HG03442 (cell line): ENCODE measurements around the gene PAF1.

Experiments used
- ATAC-seq: cut with Tn5 transposase; IDR thresholded peaks from one replicate; pipeline ENCODE4 v1.9.1; 2021; ENCODE audit warnings: mild to moderate bottlenecking, moderate library complexity; ENCODE audit not compliant: unreplicated experiment

PAF1 gene

DNA sequence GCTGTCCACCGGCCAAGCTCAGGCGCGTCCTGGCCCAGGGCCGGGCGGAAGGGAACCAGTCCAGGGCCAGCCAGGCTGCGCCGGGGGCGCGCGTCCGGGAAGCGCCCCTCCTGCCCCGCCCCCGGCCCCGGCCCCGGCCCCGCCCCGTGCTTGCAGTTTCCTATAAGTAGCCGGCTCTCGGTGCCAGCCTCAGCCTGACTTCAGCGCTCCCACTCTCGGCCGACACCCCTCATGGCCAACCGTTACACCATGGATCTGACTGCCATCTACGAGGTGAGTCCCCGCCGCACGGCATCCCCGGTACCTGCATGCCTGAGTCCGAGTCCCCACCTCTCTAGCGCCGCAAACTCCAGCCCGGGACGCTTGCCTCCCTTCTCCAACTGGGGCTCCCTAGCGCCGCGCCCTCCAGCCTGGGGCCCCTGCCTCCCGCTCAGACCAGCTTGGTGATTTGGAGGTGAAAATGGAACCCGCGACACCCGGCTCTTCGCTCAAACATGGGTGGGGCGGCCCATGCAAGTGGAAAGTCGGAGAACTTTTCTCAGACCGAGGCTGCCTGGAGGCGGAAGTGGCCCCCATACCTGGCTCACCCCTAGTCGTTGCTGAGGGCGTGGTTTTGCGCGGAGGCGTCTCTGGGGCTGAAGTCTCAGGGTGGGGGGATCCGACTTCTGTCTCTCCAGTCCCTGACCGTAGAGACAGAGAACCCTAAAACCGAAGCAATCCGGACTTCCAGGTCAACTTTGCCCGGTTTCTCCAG is 15.9 kb upstream of the PAF1 start, which contains the start of gene ZFP36:
Gene ZFP36, plus strand, starts transcription at position 192 of the 754 bp plus-strand sequence. Its CDS starts 58 bp downstream, at position 250.
- ATAC-seq, result peak; percentile 13

DNA sequence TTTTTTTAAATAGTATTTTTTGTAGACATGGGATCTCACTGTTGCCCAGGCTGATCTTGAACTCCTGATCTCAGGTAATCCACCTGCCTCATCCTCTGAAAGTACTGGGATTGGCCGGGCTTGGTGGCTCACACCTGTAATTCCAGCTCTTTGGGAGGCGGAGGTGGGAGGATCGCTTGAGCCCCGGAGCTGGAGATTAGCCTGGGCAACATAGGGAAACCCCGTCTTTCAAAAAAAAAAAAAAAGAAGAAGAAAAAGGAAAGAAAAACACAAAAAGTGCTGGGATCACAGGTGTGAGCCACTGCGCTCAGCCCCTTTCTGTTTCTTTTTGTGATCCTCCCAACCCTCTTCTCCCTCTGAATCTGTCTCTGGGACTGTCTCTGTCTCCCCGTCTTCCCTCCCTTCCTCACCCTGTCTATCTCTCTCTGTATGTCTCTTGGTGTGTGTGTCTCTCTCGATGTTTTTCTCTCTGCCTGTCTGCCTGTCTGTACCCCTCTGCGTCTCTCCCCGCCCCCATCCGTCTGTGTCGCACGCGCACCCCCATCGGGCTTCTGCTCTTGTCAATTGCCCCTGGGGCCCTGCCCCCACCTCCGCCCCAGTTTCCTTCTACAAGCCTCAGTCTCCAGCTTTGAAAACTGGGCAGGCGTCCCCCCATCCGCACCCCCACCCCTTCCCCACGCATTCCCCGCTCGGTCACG is 15.2 kb upstream of the PAF1 start:
- ATAC-seq, result no peak

DNA sequence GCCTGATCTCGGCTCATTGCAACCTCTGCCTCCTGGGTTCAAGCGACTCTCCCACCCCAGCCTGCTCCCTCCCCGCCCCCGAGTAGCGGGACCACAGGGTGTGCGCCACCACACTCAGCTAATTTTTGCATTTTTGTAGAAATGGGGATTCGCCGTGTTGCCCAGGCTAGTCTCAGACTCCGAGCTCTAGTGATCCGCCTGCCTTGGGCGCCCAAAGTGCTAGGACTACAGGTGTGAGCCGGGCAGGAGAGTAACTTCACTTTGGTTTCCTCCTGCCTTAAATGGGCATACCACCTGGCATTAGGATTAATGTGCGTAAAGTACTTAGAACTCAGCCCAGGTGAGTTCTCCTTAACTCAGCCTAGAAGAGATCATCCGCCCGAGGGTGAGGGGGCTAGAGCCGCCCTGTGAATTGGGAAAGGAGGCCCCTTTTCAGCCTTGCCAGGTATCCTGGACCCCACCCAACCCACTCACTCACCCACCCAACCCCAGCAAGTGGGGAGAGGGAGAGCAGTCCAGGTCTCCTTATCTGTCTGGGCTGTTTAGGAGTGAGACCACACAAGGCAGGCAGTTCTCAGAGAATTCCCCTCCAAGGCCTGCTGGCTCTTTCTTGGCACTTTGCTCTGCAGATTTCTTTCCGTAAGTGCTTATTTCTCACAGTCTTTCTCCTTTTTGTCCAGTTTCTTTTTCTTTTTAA is 14.5 kb upstream of the PAF1 start:
- ATAC-seq, result no peak

- ATAC-seq, result peak; percentile 22
Measured at GRCh38 chr19:39403331-39404312, 12.7 kb upstream of the PAF1 start.

DNA sequence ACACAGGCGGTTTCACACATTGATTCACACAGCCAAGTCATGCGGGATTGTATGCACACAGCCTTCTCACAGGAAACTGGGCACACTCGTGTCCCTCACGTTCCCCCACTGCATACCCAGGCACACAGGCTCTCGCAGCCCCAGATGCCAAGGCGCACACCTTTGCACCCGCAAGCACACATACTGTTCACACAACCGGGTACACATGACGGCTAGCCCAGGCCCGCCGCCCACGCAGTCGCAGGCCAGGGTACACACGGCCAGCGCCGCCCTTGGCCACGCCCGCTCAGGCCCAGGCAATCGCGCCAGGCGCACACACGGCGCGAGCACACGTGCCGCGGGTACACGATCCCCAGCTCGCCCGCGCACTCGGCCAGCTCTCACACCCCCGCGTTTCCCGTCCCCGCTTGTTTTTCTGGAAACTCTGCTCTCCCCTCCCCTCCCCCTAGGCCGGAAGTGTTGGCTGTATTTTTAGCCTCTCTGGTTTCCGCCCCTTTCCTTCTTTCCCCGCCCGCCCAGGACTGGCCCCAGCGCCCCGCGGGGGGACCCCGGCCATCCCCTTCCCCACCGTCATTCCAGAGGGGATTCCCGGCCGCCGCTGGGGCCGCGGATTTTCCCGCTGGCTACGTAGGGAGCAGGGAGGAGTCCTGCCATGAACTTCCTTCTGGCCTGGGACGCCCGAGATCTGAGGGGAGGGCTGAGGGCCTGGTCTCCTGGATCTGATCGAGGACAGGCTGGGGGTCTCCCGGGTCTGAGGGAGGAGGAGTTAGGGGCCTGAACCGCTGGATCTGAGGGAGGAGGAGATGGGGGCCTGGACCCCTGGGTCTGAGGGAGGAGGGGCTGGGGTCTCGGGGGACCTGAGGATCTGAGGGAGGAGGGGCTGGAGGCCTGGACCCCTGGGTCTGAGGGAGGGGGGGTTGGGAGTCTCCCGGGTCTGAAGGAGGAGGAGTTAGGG is 11.7 kb upstream of the PAF1 start:
- peak; percentile 21 for ATAC-seq

- peak; percentile 18 for ATAC-seq
Measured at GRCh38 chr19:39401549-39402345, 10.8 kb upstream of the PAF1 start.

GRCh38 chr19:39401070-39401548 is 10.2 kb upstream of the PAF1 start:
- ATAC-seq, result peak; percentile 3

DNA sequence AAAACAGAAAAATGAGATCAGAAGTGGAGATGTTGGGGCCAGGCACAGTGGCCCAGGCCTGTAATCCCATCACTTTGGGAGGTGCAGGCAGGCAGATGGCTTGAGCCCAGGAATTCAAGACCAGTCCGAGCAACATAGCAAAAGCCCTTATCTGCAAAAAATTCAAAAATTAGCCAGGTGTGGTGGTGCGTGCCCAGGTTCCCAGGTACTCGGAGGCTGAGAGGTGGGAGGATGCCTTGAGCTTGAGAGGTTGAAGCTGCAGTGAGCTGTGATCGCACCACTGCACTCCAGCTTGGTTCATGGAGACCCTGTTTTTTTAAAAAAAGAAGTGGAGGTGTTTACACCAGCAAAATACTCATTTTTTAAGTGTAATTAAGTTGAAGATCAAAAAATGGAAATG is 9.2 kb upstream of the PAF1 start:
- ATAC-seq, result no peak

DNA sequence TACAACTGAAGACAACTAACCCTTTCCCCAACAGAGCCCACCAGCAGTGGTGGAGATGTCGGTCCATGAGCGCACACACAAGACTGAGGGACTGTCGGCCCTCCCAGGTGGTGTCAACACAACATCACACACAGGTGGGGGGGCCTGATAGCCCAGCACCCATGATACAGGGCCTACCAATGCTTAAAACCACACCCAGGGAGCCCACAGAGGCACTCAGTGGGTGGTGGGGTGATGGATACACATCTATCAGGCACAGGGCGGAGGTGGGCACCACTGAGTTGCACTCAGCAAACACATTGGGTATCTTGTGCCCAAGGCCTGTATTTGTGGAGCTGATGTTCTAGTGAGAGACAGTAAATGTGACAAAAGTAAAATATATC is 8.8 kb upstream of the PAF1 start:
- ATAC-seq, result no peak

GRCh38 chr19:39398297-39398864 is 7.5 kb upstream of the PAF1 start:
- ATAC-seq, result no peak

GRCh38 chr19:39397360-39398296 is 6.7 kb upstream of the PAF1 start:
- ATAC-seq, result peak; percentile 34

GRCh38 chr19:39390451-39390750 is 505 bp downstream of the PAF1 start:
- no peak for ATAC-seq

- no peak for ATAC-seq
Measured at GRCh38 chr19:39389631-39390414, 1.1 kb downstream of the PAF1 start.

- no peak for ATAC-seq
Measured at GRCh38 chr19:39388657-39389056, 2.2 kb downstream of the PAF1 start.

GRCh38 chr19:39386557-39386956 is 4.3 kb downstream of the PAF1 start:
- no peak for ATAC-seq

GRCh38 chr19:39385629-39386411 is 5.1 kb downstream of the PAF1 start:
- ATAC-seq, result no peak
